ENCODE data around the gene PER2.

The PER2 gene

DNA sequence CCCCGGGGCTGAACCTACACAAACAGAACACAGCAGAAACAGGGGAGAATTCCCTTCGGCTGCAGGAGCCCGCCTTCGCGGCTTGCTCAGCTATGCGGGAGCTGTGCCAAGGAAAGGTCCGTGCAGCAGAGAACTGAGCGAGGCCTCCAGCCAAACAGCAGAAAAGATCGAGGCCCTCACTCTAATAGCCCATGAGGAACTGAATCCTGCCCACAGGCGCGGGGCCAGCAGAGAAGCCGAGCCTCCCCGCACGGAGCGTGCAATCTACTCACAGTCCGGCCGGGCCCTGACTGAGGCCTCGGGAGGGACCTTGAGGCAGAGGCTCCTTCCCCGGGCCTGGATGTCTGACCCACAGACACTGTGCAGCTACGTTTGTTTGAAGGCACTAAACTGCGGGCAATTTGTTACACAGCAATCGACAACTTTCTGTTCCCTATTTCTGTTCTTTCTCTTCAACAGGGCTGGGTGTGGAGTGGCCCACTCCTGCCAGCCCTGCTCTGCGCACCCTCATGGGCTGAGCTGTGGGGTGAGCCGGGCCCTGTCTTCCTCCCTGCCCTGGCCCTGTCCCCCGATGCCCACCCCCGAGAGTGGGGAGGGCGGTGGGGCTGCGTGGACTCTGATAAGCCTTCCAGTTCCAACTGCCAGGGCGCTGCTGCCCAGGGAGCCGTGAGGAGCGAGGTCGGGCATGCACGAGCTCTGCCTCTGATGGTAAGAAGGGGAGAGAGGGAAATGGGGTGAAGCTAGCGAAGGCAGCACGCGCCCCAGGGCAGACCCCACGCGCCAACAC lies 62.3 kb downstream of the PER2 start:
- H3K4me3 ChIP-seq (ENCODE audit: low read length): no peak overlapping the region
- DNase-seq (ENCODE audit: low read depth): peak; percentile 29
- TF ChIP-seq, protein P1, sequence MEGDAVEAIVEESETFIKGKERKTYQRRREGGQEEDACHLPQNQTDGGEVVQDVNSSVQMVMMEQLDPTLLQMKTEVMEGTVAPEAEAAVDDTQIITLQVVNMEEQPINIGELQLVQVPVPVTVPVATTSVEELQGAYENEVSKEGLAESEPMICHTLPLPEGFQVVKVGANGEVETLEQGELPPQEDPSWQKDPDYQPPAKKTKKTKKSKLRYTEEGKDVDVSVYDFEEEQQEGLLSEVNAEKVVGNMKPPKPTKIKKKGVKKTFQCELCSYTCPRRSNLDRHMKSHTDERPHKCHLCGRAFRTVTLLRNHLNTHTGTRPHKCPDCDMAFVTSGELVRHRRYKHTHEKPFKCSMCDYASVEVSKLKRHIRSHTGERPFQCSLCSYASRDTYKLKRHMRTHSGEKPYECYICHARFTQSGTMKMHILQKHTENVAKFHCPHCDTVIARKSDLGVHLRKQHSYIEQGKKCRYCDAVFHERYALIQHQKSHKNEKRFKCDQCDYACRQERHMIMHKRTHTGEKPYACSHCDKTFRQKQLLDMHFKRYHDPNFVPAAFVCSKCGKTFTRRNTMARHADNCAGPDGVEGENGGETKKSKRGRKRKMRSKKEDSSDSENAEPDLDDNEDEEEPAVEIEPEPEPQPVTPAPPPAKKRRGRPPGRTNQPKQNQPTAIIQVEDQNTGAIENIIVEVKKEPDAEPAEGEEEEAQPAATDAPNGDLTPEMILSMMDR (conservative IDR thresholded peaks at IDR 0.05; ENCODE audit: low read length): no peak

DNA sequence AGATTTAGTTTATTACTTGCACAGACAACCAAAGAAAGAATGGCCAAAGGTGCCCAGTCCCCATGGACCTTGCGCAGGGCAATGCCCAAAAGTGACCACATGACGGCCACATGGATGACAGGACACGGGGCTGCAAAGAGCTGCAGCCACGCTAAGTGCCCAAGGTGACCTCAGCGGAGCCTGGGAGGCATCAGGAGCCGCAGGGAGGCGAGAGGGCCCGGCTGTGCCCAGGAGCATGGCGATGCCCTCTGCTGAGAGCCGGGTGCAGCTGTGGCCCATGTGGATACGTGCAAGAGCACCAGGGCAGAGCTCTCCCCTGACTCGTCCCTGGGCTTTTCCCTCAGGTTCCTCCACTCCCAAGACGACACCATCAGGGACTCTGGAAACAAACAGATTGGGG lies 63.3 kb downstream of the PER2 start:
- no peak for DNase-seq (ENCODE audit: low read depth)
- TF ChIP-seq, protein P1 (conservative IDR thresholded peaks at IDR 0.05; ENCODE audit: low read length): no peak
- H3K4me3 ChIP-seq (ENCODE audit: low read length): no peak overlapping the region

DNA sequence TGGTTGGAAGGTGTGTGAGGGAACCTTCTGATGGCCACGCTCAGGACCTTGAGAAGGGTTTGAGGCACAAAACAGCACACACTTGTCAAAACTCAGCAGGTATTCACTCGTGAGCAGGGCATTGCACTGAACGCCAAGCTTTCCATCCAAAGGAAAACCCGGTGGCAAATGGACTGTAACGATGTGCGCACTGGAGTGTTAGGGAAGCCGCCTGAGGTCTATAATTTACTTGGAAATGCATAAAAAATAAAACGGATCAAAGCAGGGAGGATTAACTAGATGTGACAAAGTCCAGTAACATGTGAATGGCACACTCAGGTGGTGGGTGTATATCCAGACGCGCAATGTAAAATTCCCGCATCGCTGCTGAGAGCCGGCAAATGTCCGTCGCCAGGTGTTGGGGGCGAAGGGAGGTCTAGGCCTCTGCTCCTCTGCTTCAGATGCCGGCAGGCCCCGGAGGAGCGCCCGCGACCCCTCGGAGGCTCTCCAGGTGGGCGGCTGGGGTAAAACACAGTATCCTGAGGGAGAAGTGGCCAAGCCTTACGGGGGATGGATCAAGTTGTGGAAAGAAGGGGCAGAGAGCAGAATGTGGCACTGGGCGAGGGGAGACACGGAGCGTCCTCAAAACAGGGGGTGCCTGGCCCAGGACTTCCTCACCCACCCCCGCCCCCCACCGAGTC lies 63.9 kb downstream of the PER2 start:
- DNase-seq (ENCODE audit: low read depth): no peak
- TF ChIP-seq, protein P1 (conservative IDR thresholded peaks at IDR 0.05; ENCODE audit: low read length): no peak
- H3K4me3 ChIP-seq (ENCODE audit: low read length): no peak overlapping the region

GRCh38 chr2:238220892-238221521 lies 67.4 kb downstream of the PER2 start:
- DNase-seq (ENCODE audit: low read depth): peak; percentile 36
- H3K4me3 ChIP-seq (ENCODE audit: low read length): peak overlapping the region; percentile 27
- TF ChIP-seq, protein P1 (conservative IDR thresholded peaks at IDR 0.05; ENCODE audit: low read length): no peak

- TF ChIP-seq, protein P1 (conservative IDR thresholded peaks at IDR 0.05; ENCODE audit: low read length): no peak
- no peak overlapping the region for H3K4me3 ChIP-seq (ENCODE audit: low read length)
- no peak for DNase-seq (ENCODE audit: low read depth)
Measured at GRCh38 chr2:238220274-238220891, 68.0 kb downstream of the PER2 start.

DNA sequence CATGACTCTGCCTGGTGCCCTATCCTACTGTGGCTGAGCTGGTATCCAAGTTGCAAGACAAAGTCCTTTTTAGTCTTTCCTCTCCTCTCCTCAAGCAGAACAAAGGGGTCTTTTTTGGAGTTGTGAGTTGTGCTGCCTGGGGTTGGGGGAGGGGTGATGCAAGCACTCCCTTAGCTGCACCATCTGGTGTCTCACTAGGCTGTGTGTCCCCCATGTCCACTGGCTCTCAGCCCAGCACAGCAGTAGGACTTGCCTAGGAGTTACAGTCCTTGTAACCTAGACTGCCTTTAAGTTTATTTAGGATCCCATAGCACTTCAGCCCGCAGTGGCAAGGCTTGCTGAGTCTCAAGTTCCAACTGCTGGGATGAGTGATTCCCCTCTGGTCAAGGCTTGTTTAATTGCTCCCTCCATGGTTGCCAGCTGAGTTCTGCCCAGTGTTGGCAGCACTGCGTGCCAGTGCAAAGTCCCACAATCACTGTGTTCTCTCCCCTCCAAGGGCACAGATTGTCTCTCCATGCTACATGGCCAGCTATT lies 71.7 kb downstream of the PER2 start:
- TF ChIP-seq, protein P1 (conservative IDR thresholded peaks at IDR 0.05; ENCODE audit: low read length): no peak
- no peak for DNase-seq (ENCODE audit: low read depth)
- no peak overlapping the region for H3K4me3 ChIP-seq (ENCODE audit: low read length)
